Heart left ventricle (tissue), 16 donors: ENCODE results near the gene CRISP1. TPM values are rescaled to one million over a fixed set of nuclear protein-coding genes. Genes with fewer than 3 reads are reported as not detected.

ENCODE experiments used
- ATAC-seq, 4 donors: fragments of 200-7000 bp; cut with Tn5 transposase; one replicate each; pipeline ENCODE4 v1.9.1; 2020 to 2022; ENCODE audit warnings: moderate library complexity in 4 of 4, mild to moderate bottlenecking in 3 of 4, moderate number of reproducible peaks in 1 of 4
- DNase-seq, 5 donors: peaks; one replicate each; pipeline ENCODE4 v3.0.0-alpha.2; 2020
- H3K27ac ChIP-seq, 12 donors: fragments of 200-600 bp; sonication (generic) in 4 of 12; one replicate each; pipeline versions ENCODE4 v1.5.0 to v1.8.0; 2016 to 2022; ENCODE audit warnings: mild to moderate bottlenecking in 2 of 12
- H3K27me3 ChIP-seq, 9 donors: fragments of 200-600 bp; sonication (generic) in 2 of 9; one replicate each; pipeline versions ENCODE4 v1.5.1 to v1.8.0; 2016 to 2022; ENCODE audit warnings: mild to moderate bottlenecking in 3 of 9
- H3K36me3 ChIP-seq, 9 donors: fragments of 200-600 bp; sonication (generic) in 2 of 9; one replicate each; pipeline versions ENCODE4 v1.5.0 to v1.8.0; 2018 to 2022; ENCODE audit warnings: mild to moderate bottlenecking in 2 of 9
- H3K4me1 ChIP-seq, 12 donors: fragments of 200-600 bp; sonication (generic) in 4 of 12; one replicate each; pipeline versions ENCODE4 v1.5.0 to v1.8.0; 2016 to 2022; ENCODE audit warnings: mild to moderate bottlenecking in 3 of 12
- H3K4me3 ChIP-seq, 12 donors: fragments of 200-600 bp; sonication (generic) in 4 of 12; one replicate each; pipeline versions ENCODE4 v1.5.0 to v1.8.0; 2017 to 2022; ENCODE audit warnings: mild to moderate bottlenecking in 9 of 12, moderate library complexity in 4 of 12
- H3K9me3 ChIP-seq, 12 donors: fragments of 200-600 bp; sonication (generic) in 4 of 12; one replicate each; pipeline versions ENCODE4 v1.5.0 to v1.8.0; 2016 to 2022; ENCODE audit warnings: mild to moderate bottlenecking in 1 of 12
- CTCF ChIP-seq, 12 donors: fragments of 200-600 bp; sonication (generic) in 4 of 12; IDR thresholded peaks; one replicate each; pipeline versions ENCODE4 v1.5.0 to v1.8.0; 2018 to 2022; ENCODE audit warnings: antibody characterized with exemption in 12 of 12, mild to moderate bottlenecking in 5 of 12
- POLR2A ChIP-seq, 2 donors: fragments of 450-650 bp; IDR thresholded peaks; one replicate each; pipeline ENCODE4 v1.6.1; 2017; ENCODE audit warnings: antibody characterized with exemption in 2 of 2, mild to moderate bottlenecking in 2 of 2, moderate library complexity in 2 of 2
- WGBS, 4 donors: extraction: QIAGEN DNeasy Blood & Tissue Kit in 2 of 4; methylation state at CpG; one replicate each; pipeline versions ENCODE4 v1.1.5 to v1.1.7; 2013 to 2018; 5-methylcytosine and 5-hydroxymethylcytosine counted together
- intact Hi-C, 10 donors: fragments of 100-400 bp; cut with DNase I; formaldehyde crosslinking; loops; one replicate each; pipeline versions ENCODE4 v1.11.1 to v1.14.2; 2022
- long read RNA-seq, 3 donors: library from polyadenylated mRNA; unstranded; transcript quantifications; one replicate each; pipeline ENCODE4 v2.0.0, GENCODE V29; 2020 to 2021
- polyA plus RNA-seq, 2 donors: library from polyadenylated mRNA; stranded (reverse); fragments of 200-250 nt; gene quantifications; one replicate each; pipeline ENCODE4 v1.2.3, GENCODE V29; 2013
- total RNA-seq, 9 donors: library from RNA; depleted of rRNA in 2 of 9; stranded (reverse); fragments of >200 nt in 2 of 9; fragmentation: NEBNext Ultra II Directional in 3 of 9; extraction: Animal tissue kit (Norgen Biotek cat#: 25700) in 3 of 9; gene quantifications; one replicate each; pipeline versions ENCODE4 v1.1.0 to v1.2.4, GENCODE V29; 2016 to 2023
- donor health status: ischemic (EF 13 %, LVEDD 7.1; RV severe dilation, severe dysfunction).
- donor health status: healthy with polysubstance abuse.
- donor health status: DM: no; HTN: yes; CAD: no.
- donor health status: DM: no; HTN: no; CAD: no.
- donor health status: ischemic (EF 25% LVEDD 6.9; RV normal size, moderate dysfunction).
- donor health status: ischemic (EF 25% LVEDD 5.7; RV mildly dilated, moderate dysfunction).
- donor health status: healthy.
- donor health status: DM: yes; HTN: yes; CAD: no.
- donor health status: ischemic (EF 35%, LVEDD 5.7; RV mildly dilated, moderate dysfunction).
- donor health status: nonischemic (EF 11% LVEDD 7.7; RV severe dilation, severe dysfunction).
- donor health status: DM: yes; HTN: yes; CAD: no.
- donor health status: PGD.
- donor health status: ischemic (EF 29% LVEDD 5.4; RV normal size, mild dysfunction).
- donor health status: nonischemic (EF 23%, LVEDD 6.1; RV moderate dilation, normal function).

Gene CRISP1
- total RNA-seq (not detected), polyA plus RNA-seq (not detected)
- long read RNA-seq, donor 1: 0 reads
- long read RNA-seq, donor 2: 0 reads
- long read RNA-seq, donor 3: 0 reads

GRCh38 chr6:49866485-49866943, at the start of gene CRISP1:
Gene CRISP1 (minus strand): TSS chr6:49866535. CDS start chr6:49857400, 9,135 bp downstream.
- H3K4me1 ChIP-seq: no peaks in the 10 kb centered on the region
- WGBS, 4 donors: 79 to 100% (median 84%) methylated on average over 1 of the region's 1 CpG
- TF ChIP-seq CTCF (IDR thresholded peaks at IDR 0.05) (no peak), POLR2A (IDR thresholded peaks at IDR 0.05) (no peak)
- no peak within 1 kb of the TSS for H3K4me3 ChIP-seq
- peaks cover 0 to 9% (median 2%) of the 10 kb centered on the region in 12 donors for H3K9me3 ChIP-seq
- H3K36me3 ChIP-seq: no peaks in the 10 kb centered on the region
- no peak for ATAC-seq
- H3K27ac ChIP-seq: no peak within 1 kb of the TSS
- DNase-seq: no peak
- intact Hi-C loops: no loop called here
- no peaks in the 10 kb centered on the region for H3K27me3 ChIP-seq

GRCh38 chr6:49915035-49915434, 48.7 kb upstream of the CRISP1 start:
- H3K4me1 ChIP-seq: peaks cover 0 to 4% (median 0%) of the 10 kb centered on the region in 12 donors

GRCh38 chr6:49913636-49914375, 47.5 kb upstream of the CRISP1 start:
- Histone ChIP-seq H3K36me3 (no peaks in the 10 kb centered on the region), H3K4me3 (no peak overlapping the region), H3K9me3 (no peaks in the 10 kb centered on the region), H3K27ac (no peak overlapping the region), H3K27me3 (peaks cover 0 to 6% (median 0%) of the 10 kb centered on the region in 9 donors), H3K4me1 (peaks cover 0 to 6% (median 0%) of the 10 kb centered on the region in 12 donors)
- intact Hi-C loops: no loop called here
- TF ChIP-seq CTCF (IDR thresholded peaks at IDR 0.05) (no peak), POLR2A (IDR thresholded peaks at IDR 0.05) (no peak)
- 63 to 74% (median 68%) methylated on average over 6 of the region's 6 CpGs for WGBS, 4 donors
- no peak for ATAC-seq
- DNase-seq: no peak

More at GRCh38 chr6:49915035-49915434, 48.7 kb upstream of the CRISP1 start:
- no peaks in the 10 kb centered on the region for H3K9me3 ChIP-seq
- H3K27me3 ChIP-seq: no peaks in the 10 kb centered on the region
- DNase-seq (peak in 3 of 5 donors; percentile 18 to 67 (median 34)), ATAC-seq (peak; percentile 96 to 99 (median 98))
- 7 to 13% (median 11%) methylated on average over 3 of the region's 3 CpGs for WGBS, 4 donors
- no peak overlapping the region for H3K27ac ChIP-seq
- H3K4me3 ChIP-seq: no peak overlapping the region
- TF ChIP-seq POLR2A (IDR thresholded peaks at IDR 0.05): no peak
- peak in 1 of 12 donors; percentile 20 for TF ChIP-seq CTCF (IDR thresholded peaks at IDR 0.05)
- intact Hi-C loops: no loop called here
- no peaks in the 10 kb centered on the region for H3K36me3 ChIP-seq

DNA sequence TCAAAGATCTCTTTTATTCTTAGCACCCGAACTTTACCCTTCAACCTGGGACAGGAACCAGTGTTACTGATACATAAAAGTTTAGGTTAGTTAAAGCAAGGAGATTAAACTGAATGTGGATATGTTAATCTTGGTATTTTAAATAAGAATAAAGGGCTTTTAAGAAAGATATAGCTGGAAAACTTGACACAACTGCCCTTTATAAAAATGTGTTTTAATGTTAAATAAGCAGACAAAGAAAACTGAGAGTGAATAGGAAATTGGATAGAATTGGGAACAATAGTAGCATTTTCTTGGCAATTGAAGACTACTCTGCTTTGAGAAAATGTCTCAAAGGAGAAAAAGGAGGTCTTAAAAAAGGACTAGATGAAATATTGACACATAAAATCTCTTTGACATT, 45.9 kb upstream of the CRISP1 start:
- Histone ChIP-seq H3K4me1 (peaks cover 0 to 6% (median 0%) of the 10 kb centered on the region in 12 donors), H3K27me3 (peaks cover 0 to 6% (median 0%) of the 10 kb centered on the region in 9 donors), H3K9me3 (no peaks in the 10 kb centered on the region), H3K27ac (no peak overlapping the region), H3K4me3 (no peak overlapping the region), H3K36me3 (no peaks in the 10 kb centered on the region)
- TF ChIP-seq POLR2A (IDR thresholded peaks at IDR 0.05) (no peak), CTCF (IDR thresholded peaks at IDR 0.05) (no peak)
- WGBS, 4 donors: 63 to 89% (median 78%) methylated on average over 1 of the region's 1 CpG
- ATAC-seq (no peak), DNase-seq (no peak)
- intact Hi-C loops: no loop called here
